IMR-90 (cell line): ENCODE measurements around the gene S100A11. TPM values are rescaled to one million over a fixed set of nuclear protein-coding genes. Genes with fewer than 3 reads are reported as not detected.

Experiments
- ATAC-seq: fragments of 200-7000 bp; cut with Tn5 transposase; 2 replicates; pipeline ENCODE4 v1.9.1; 2020; ENCODE audit warnings: low read depth, mild to moderate bottlenecking, moderate library complexity
- BruUV-seq: library from RNA; stranded (reverse); fragments of 400-500 nt; replicated peaks from 2 replicates; lab custom pipeline; 2021; lab: Mats Ljungman, UMichigan
- CTCF ChIA-PET: fragments of 300-600 bp; formaldehyde crosslinking; extraction: SDS; loops from one replicate; lab custom pipeline; 2021; ENCODE audit warnings: antibody characterized with exemption; lab: Yijun Ruan, JAX
- POLR2A ChIA-PET: fragments of 300-600 bp; sonication (Branson Sonifier 250); formaldehyde crosslinking; loops from one replicate; lab custom pipeline; 2022; ENCODE audit warnings: antibody characterized with exemption; ENCODE audit not compliant: unreplicated experiment; lab: Charles Lee
- DNase-seq: peaks from one replicate; pipeline ENCODE4 v3.0.0; 2013
- H2AFZ ChIP-seq: replicated peaks from 2 replicates; pipeline ENCODE3; 2013; ENCODE audit warnings: low read length, mild to moderate bottlenecking; ENCODE audit not compliant: poor library complexity
- H2AK5ac ChIP-seq: 2 replicates; pipeline ENCODE4 v1.6.1; 2013; ENCODE audit warnings: low read depth, low read length, inconsistent platforms
- H2AK9ac ChIP-seq: replicated peaks from 2 replicates; pipeline ENCODE3; 2013; ENCODE audit warnings: mild to moderate bottlenecking, low read depth, low read length, moderate library complexity; ENCODE audit not compliant: poor library complexity
- H2BK120ac ChIP-seq: 2 replicates; pipeline ENCODE4 v1.6.1; 2013; ENCODE audit warnings: low read depth, low read length, inconsistent platforms
- H2BK15ac ChIP-seq: 3 replicates; pipeline ENCODE4 v1.6.1; 2013; ENCODE audit warnings: low read depth, low read length, inconsistent platforms
- H2BK20ac ChIP-seq: 2 replicates; pipeline ENCODE4 v1.6.1; 2013; ENCODE audit warnings: low read depth, mild to moderate bottlenecking, inconsistent platforms, low read length, moderate library complexity
- H2BK5ac ChIP-seq: 2 replicates; pipeline ENCODE4 v1.6.1; 2013; ENCODE audit warnings: mild to moderate bottlenecking, low read depth, low read length, inconsistent platforms; ENCODE audit not compliant: poor library complexity, severe bottlenecking
- H3K14ac ChIP-seq: replicated peaks from 2 replicates; pipeline ENCODE4 v1.6.1; 2013; ENCODE audit warnings: low read depth, low read length, inconsistent platforms
- H3K18ac ChIP-seq: 2 replicates; pipeline ENCODE4 v1.6.1; 2013; ENCODE audit warnings: low read depth, low read length, control low read depth
- H3K23ac ChIP-seq: 2 replicates; pipeline ENCODE4 v1.6.1; 2013; ENCODE audit warnings: low read depth, low read length, inconsistent platforms
- H3K27ac ChIP-seq: 2 replicates; pipeline ENCODE4 v1.5.1; 2013; ENCODE audit warnings: mild to moderate bottlenecking, control low read depth, low read length; ENCODE audit not compliant: insufficient read depth
- H3K27me3 ChIP-seq: 2 replicates; pipeline ENCODE4 v1.6.1; 2013; ENCODE audit warnings: low read length; ENCODE audit not compliant: control insufficient read depth, insufficient read depth
- H3K36me3 ChIP-seq: 2 replicates; pipeline ENCODE4 v1.6.1; 2013; ENCODE audit warnings: low read length, mixed read lengths; ENCODE audit not compliant: control insufficient read depth, insufficient read depth
- H3K4ac ChIP-seq: 2 replicates; pipeline ENCODE4 v1.6.1; 2013; ENCODE audit warnings: low read depth, low read length, inconsistent platforms
- H3K4me1 ChIP-seq: 2 replicates; pipeline ENCODE4 v1.6.1; 2013; ENCODE audit warnings: low read length, mixed read lengths; ENCODE audit not compliant: control insufficient read depth, insufficient read depth
- H3K4me2 ChIP-seq: 2 replicates; pipeline ENCODE4 v1.6.1; 2013; ENCODE audit warnings: low read depth, mild to moderate bottlenecking, control low read depth, low read length, moderate library complexity
- H3K4me3 ChIP-seq: 2 replicates; pipeline ENCODE4 v1.5.1; 2013; ENCODE audit warnings: low read depth, mild to moderate bottlenecking, control low read depth, low read length, moderate library complexity; ENCODE audit not compliant: insufficient read depth
- H3K56ac ChIP-seq: 2 replicates; pipeline ENCODE4 v1.6.1; 2013; ENCODE audit warnings: low read length, inconsistent platforms; ENCODE audit not compliant: insufficient read depth; ENCODE audit errors: extremely low read depth
- H3K79me1 ChIP-seq, 2 experiments: 2 replicates each; pipeline ENCODE4 v1.6.1; 2013; ENCODE audit warnings: low read length in 2 of 2, inconsistent platforms in 1 of 2, low read depth in 1 of 2
- H3K9ac ChIP-seq: 2 replicates; pipeline ENCODE4 v1.6.1; 2013; ENCODE audit warnings: low read depth, low read length, control low read depth
- H3K9me1 ChIP-seq: 2 replicates; pipeline ENCODE4 v1.6.1; 2013; ENCODE audit warnings: low read length, inconsistent platforms; ENCODE audit not compliant: insufficient read depth
- H3K9me3 ChIP-seq: 2 replicates; pipeline ENCODE4 v1.6.1; 2013; ENCODE audit warnings: low read length; ENCODE audit not compliant: control insufficient read depth, insufficient read depth
- H4K20me1 ChIP-seq: 2 replicates; pipeline ENCODE4 v1.6.1; 2013; ENCODE audit warnings: low read length, inconsistent platforms; ENCODE audit not compliant: insufficient read depth
- H4K5ac ChIP-seq: 2 replicates; pipeline ENCODE4 v1.6.1; 2013; ENCODE audit warnings: mild to moderate bottlenecking, low read depth, low read length, control low read depth
- H4K8ac ChIP-seq, 2 experiments: 2 replicates each; pipeline ENCODE4 v1.6.1; 2013; ENCODE audit warnings: low read depth in 2 of 2, low read length in 2 of 2, control low read depth in 1 of 2, inconsistent platforms in 1 of 2
- H4K91ac ChIP-seq: 2 replicates; pipeline ENCODE4 v1.6.1; 2013; ENCODE audit warnings: low read depth, low read length, inconsistent platforms; ENCODE audit not compliant: insufficient read depth
- CHD1 ChIP-seq: IDR thresholded peaks from 2 replicates; pipeline ENCODE4 v1.6.1; 2012; ENCODE audit warnings: low read depth, low read length, improper control_type of control experiment
- FOS ChIP-seq: fragments of 150-350 bp; IDR thresholded peaks from 2 replicates; pipeline ENCODE4 v1.6.1; 2016; ENCODE audit warnings: low read depth, low read length
- MAFK ChIP-seq: IDR thresholded peaks from 2 replicates; pipeline ENCODE4 v1.6.1; 2012; ENCODE audit warnings: low read depth, low read length, improper control_type of control experiment
- MAZ ChIP-seq: IDR thresholded peaks from 2 replicates; pipeline ENCODE4 v1.6.1; 2012; ENCODE audit warnings: low read depth, mild to moderate bottlenecking, low read length, improper control_type of control experiment, moderate library complexity, borderline replicate concordance
- RAD21 ChIP-seq: IDR thresholded peaks from 2 replicates; pipeline ENCODE4 v1.6.1; 2012; ENCODE audit warnings: low read length, improper control_type of control experiment
- SMC3 ChIP-seq: fragments of 150-350 bp; IDR thresholded peaks from 2 replicates; pipeline ENCODE4 v1.6.1; 2016; ENCODE audit warnings: low read depth, mild to moderate bottlenecking, antibody characterized with exemption, low read length, moderate library complexity
- WGBS, 2 experiments: methylation state at CpG; one replicate each; pipeline versions ENCODE4 v1.1.5 to v1.1.7; 2013; ENCODE audit warnings: missing lambda C conversion rate in 2 of 2; ENCODE audit not compliant: insufficient read length in 1 of 2; ENCODE audit errors: extremely low coverage in 2 of 2; 5-methylcytosine and 5-hydroxymethylcytosine counted together
- dilution Hi-C: fragments of 300-500 bp; cut with HindIII; formaldehyde crosslinking; loops from one replicate; pipeline ENCODE4 v1.14.3; 2018; ENCODE audit warnings: low sequenced_read_pairs; ENCODE audit not compliant: unreplicated experiment
- in situ Hi-C: fragments of 300-500 bp; cut with MboI; formaldehyde crosslinking; loops from 3 replicates; pipeline ENCODE4 v1.14.3; 2019; ENCODE audit warnings: low sequenced_read_pairs, inconsistent platforms, mixed read lengths
- intact Hi-C: fragments of 100-400 bp; cut with micrococcal nuclease; formaldehyde crosslinking; loops from 2 replicates; pipeline ENCODE4 v1.10.0; 2022
- polyA plus RNA-seq, 3 experiments: library from polyadenylated mRNA; depleted of rRNA; stranded (reverse); fragments of >200 nt; gene quantifications; 2 replicates each; pipeline ENCODE4 v1.2.3, GENCODE V29; 2012; ENCODE audit warnings: low replicate concordance in 1 of 3
- total RNA-seq: library from RNA; depleted of rRNA; stranded (reverse); fragments of >200 nt; gene quantifications from 2 replicates; pipeline ENCODE4 v1.2.3, GENCODE V29; 2012
- TF ChIP-seq, protein P1 (sequence below): conservative IDR thresholded peaks from 2 replicates; pipeline ENCODE4 v1.5.1; 2012; ENCODE audit warnings: mild to moderate bottlenecking, low read depth, low read length, improper control_type of control experiment

S100A11 gene
- total and polyA plus RNA-seq, 2 of the 4 experiments (the other 2 are of a cell fraction): 167 to 1,402 TPM

DNA sequence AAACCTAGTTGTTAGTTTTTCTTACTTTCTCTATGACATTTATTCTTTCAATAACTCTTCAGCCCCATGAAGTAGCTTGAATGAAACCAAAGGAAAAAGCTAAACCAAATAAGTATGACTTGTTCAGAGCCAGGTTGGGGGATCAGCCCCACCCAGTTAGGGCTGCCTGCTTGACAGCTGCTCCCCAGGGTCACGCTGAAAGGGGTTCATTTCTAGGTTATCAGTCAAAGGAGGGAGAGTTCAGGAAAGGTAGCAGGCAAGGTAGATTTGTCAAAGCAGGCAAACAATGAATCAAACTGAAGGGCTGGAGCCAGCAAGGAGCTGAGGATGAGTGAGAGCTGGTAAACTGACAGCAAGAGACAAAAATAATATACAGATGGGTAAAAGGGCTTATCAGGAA lies 3.1 kb upstream of the S100A11 start:
- H2BK20ac ChIP-seq: no peak overlapping the region
- intact Hi-C loops (no loop called here), in situ Hi-C loops (no loop called here), dilution Hi-C loops (no loop called here)
- no peak overlapping the region for H3K14ac ChIP-seq
- no peak for ATAC-seq
- no peak for DNase-seq
- H3K9me1 ChIP-seq: no peaks in the 10 kb centered on the region
- H3K27me3 ChIP-seq: peaks cover 28% of the 10 kb centered on the region
- no peak overlapping the region for H3K23ac ChIP-seq
- H2AK9ac ChIP-seq: no peak overlapping the region
- H2AFZ ChIP-seq: no peak overlapping the region
- H3K36me3 ChIP-seq: no peaks in the 10 kb centered on the region
- no TSS peak for BruUV-seq
- no peak overlapping the region for H3K56ac ChIP-seq
- H4K91ac ChIP-seq: no peak overlapping the region
- TF ChIP-seq CHD1 (no peak), FOS (no peak), MAFK (no peak), RAD21 (no peak), SMC3 (no peak), MAZ (no peak)
- TF ChIP-seq, protein P1, sequence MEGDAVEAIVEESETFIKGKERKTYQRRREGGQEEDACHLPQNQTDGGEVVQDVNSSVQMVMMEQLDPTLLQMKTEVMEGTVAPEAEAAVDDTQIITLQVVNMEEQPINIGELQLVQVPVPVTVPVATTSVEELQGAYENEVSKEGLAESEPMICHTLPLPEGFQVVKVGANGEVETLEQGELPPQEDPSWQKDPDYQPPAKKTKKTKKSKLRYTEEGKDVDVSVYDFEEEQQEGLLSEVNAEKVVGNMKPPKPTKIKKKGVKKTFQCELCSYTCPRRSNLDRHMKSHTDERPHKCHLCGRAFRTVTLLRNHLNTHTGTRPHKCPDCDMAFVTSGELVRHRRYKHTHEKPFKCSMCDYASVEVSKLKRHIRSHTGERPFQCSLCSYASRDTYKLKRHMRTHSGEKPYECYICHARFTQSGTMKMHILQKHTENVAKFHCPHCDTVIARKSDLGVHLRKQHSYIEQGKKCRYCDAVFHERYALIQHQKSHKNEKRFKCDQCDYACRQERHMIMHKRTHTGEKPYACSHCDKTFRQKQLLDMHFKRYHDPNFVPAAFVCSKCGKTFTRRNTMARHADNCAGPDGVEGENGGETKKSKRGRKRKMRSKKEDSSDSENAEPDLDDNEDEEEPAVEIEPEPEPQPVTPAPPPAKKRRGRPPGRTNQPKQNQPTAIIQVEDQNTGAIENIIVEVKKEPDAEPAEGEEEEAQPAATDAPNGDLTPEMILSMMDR: no peak
- no peak overlapping the region for H2BK5ac ChIP-seq
- H4K8ac ChIP-seq: no peak overlapping the region
- H4K5ac ChIP-seq: no peak overlapping the region
- H3K9me3 ChIP-seq: no peaks in the 10 kb centered on the region
- no peak overlapping the region for H3K9ac ChIP-seq
- no peak overlapping the region for H3K18ac ChIP-seq
- CTCF ChIA-PET: no interaction called here
- H3K4me2 ChIP-seq: no peak overlapping the region
- H3K79me1 ChIP-seq: peaks cover under 1 to 1% of the 10 kb centered on the region in 2 experiments; a peak in 3 of 4 replicates
- no peak overlapping the region for H2BK15ac ChIP-seq
- peaks cover under 1% of the 10 kb centered on the region; the same call in 1 of the 2 replicates for H3K4me1 ChIP-seq
- WGBS, 2 experiments: no CpG with 5 or more reads among the region's 1 CpG
- no peak overlapping the region for H3K4ac ChIP-seq
- no peak overlapping the region for H3K4me3 ChIP-seq
- no peak overlapping the region for H2BK120ac ChIP-seq
- POLR2A ChIA-PET: no interaction called here
- H3K27ac ChIP-seq: no peak overlapping the region
- H2AK5ac ChIP-seq: no peak overlapping the region
- peaks cover 2% of the 10 kb centered on the region; the same call in 1 of the 2 replicates for H4K20me1 ChIP-seq
